ENCODE measurements around the gene TBXT.

The TBXT gene

DNA sequence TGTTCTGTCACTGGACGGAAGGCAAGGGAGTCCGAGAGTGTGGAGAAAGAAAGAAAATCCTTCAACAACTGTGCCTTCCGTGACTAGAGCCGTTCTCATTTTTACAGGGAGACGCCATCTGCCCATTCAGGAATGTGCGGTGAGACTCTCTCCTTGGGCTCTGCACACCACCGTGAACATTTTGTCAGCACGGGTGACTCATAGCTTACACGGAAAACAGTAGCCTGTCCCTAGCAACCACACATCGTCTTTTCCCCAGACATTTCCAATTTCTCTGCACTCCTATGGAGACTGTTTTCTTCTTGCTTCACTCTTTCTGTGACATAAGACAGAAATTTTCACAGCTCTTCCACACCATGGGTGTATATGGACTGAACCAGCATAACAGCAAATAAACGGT lies 55.1 kb downstream of the TBXT start:
- no peak for DNase-seq

DNA sequence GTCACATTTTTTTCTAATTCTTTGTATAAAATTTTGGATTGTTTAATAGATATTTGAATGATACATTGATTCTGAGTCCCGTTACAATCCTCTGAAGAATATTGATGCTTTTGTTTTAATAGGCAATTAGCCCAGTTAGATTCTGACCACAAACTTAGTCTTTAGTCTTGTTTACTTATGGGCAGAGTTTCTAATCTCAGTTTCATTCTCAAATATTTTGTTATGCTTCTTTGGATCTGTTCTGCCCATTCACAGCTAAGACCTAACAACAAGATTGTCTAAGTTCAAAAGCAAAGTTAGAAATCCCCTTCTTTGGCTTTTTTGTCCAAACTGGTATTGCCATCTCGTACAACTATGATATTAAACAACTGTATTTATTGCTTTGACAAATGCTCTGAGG lies 58.0 kb downstream of the TBXT start:
- DNase-seq: no peak

Measured in inflammatory macrophage treated with lipopolysaccharide for 4 hours (primary cell).